Left ventricle myocardium inferior (tissue), 1 donor: ENCODE data around the gene HECW1. TPM values are rescaled to one million over a fixed set of nuclear protein-coding genes. Genes with fewer than 3 reads are reported as not detected.

Experiments used
- DNase-seq: peaks from one replicate; pipeline ENCODE4 v3.0.0-alpha.2; 2020
- H3K27ac ChIP-seq: fragments of 200-600 bp; replicated peaks from 2 replicates; pipeline ENCODE4 v1.8.0; 2021
- H3K27me3 ChIP-seq: fragments of 200-600 bp; 2 replicates; pipeline ENCODE4 v1.8.0; 2021; ENCODE audit warnings: low read depth
- H3K36me3 ChIP-seq: fragments of 200-600 bp; 2 replicates; pipeline ENCODE4 v1.8.0; 2021
- H3K4me1 ChIP-seq: fragments of 200-600 bp; 2 replicates; pipeline ENCODE4 v1.8.0; 2021
- H3K4me3 ChIP-seq: fragments of 200-600 bp; 2 replicates; pipeline ENCODE4 v1.8.0; 2021; ENCODE audit warnings: mild to moderate bottlenecking, moderate library complexity
- H3K9me3 ChIP-seq: fragments of 200-600 bp; replicated peaks from 2 replicates; pipeline ENCODE4 v1.8.0; 2021
- CTCF ChIP-seq: fragments of 200-600 bp; IDR thresholded peaks from 2 replicates; pipeline ENCODE4 v1.8.0; 2021; ENCODE audit warnings: antibody characterized with exemption, mild to moderate bottlenecking, borderline replicate concordance
- intact Hi-C: fragments of 100-400 bp; cut with micrococcal nuclease; formaldehyde crosslinking; loops from one replicate; pipeline ENCODE4 v1.11.0; 2022
- total RNA-seq: library from RNA; stranded (reverse); fragmentation: NEBNext Ultra II Directional; extraction: Animal tissue kit (Norgen Biotek cat#: 25700); gene quantifications from one replicate; pipeline ENCODE4 v1.2.1, GENCODE V29; 2021
- donor health status: DM: no; HTN: yes; CAD: no; lungs with severe emphysema.

Gene HECW1
- total RNA-seq, 1 donor from 2014 or later = not detected

- peaks cover 100% of the 10 kb centered on the region for H3K27me3 ChIP-seq
- intact Hi-C loops = no loop called here
These were observed 4.0 kb downstream of the HECW1 start for GRCh38 chr7:43116451-43116850.

GRCh38 chr7:43117095-43117494 lies 4.6 kb downstream of the HECW1 start:
- intact Hi-C loops = no loop called here
- TF ChIP-seq CTCF = no peak

More at GRCh38 chr7:43116451-43116850, 4.0 kb downstream of the HECW1 start:
- no peak overlapping the region for H3K4me3 ChIP-seq
- no peak overlapping the region for H3K27ac ChIP-seq
- no peak for TF ChIP-seq CTCF
- DNase-seq = no peak
- no peaks in the 10 kb centered on the region for H3K9me3 ChIP-seq
- peaks cover 21% of the 10 kb centered on the region for H3K4me1 ChIP-seq
- H3K36me3 ChIP-seq = no peaks in the 10 kb centered on the region

GRCh38 chr7:43117861-43118260 lies 5.4 kb downstream of the HECW1 start:
- Histone ChIP-seq H3K27ac (no peak overlapping the region), H3K36me3 (no peaks in the 10 kb centered on the region), H3K27me3 (peaks cover 100% of the 10 kb centered on the region), H3K9me3 (no peaks in the 10 kb centered on the region), H3K4me1 (peaks cover 13% of the 10 kb centered on the region), H3K4me3 (no peak overlapping the region)
- TF ChIP-seq CTCF = no peak
- no peak for DNase-seq
- intact Hi-C loops = no loop called here

More at GRCh38 chr7:43117095-43117494, 4.6 kb downstream of the HECW1 start:
- H3K27ac ChIP-seq = no peak overlapping the region
- H3K4me1 ChIP-seq = peaks cover 21% of the 10 kb centered on the region
- no peaks in the 10 kb centered on the region for H3K9me3 ChIP-seq
- peaks cover 100% of the 10 kb centered on the region for H3K27me3 ChIP-seq
- no peak overlapping the region for H3K4me3 ChIP-seq
- H3K36me3 ChIP-seq = no peaks in the 10 kb centered on the region
- no peak for DNase-seq

- H3K4me3 ChIP-seq = no peak overlapping the region
- H3K27ac ChIP-seq = no peak overlapping the region
- no peak for TF ChIP-seq CTCF
- no peaks in the 10 kb centered on the region for H3K9me3 ChIP-seq
- intact Hi-C loops = no loop called here
- H3K4me1 ChIP-seq = peaks cover 8% of the 10 kb centered on the region
- DNase-seq = no peak
- H3K27me3 ChIP-seq = peaks cover 100% of the 10 kb centered on the region
- no peaks in the 10 kb centered on the region for H3K36me3 ChIP-seq
These were observed 5.9 kb downstream of the HECW1 start for GRCh38 chr7:43118313-43118712.

- no peaks in the 10 kb centered on the region for H3K4me1 ChIP-seq
- no peak for TF ChIP-seq CTCF
- H3K27me3 ChIP-seq = peaks cover 92% of the 10 kb centered on the region
- DNase-seq = no peak
- no peaks in the 10 kb centered on the region for H3K36me3 ChIP-seq
- intact Hi-C loops = no loop called here
- H3K9me3 ChIP-seq = no peaks in the 10 kb centered on the region
- H3K27ac ChIP-seq = no peak overlapping the region
- H3K4me3 ChIP-seq = no peak overlapping the region
These were observed 7.1 kb downstream of the HECW1 start for GRCh38 chr7:43119371-43120075.
